Medulla oblongata (tissue), 1 donor: ENCODE results near the gene SGK2.

ENCODE experiments used
- DNase-seq: peaks from one replicate; pipeline ENCODE4 v3.0.0-alpha.2; 2015; ENCODE audit errors: extremely low spot score

The SGK2 gene

GRCh38 chr20:43558412-43559146 lies at the start of gene SGK2:
TSS of gene SGK2 (plus strand) at chr20:43559027. CDS start at chr20:43566496, 7,469 bp downstream.
- DNase-seq = peak; percentile 27

GRCh38 chr20:43511879-43512278 lies 46.9 kb upstream of the SGK2 start:
- no peak for DNase-seq

- no peak for DNase-seq
Observed at GRCh38 chr20:43513372-43513930, 45.4 kb upstream of the SGK2 start.

- peak; percentile 99 for DNase-seq
Observed at GRCh38 chr20:43513931-43514647, 44.7 kb upstream of the SGK2 start.

- DNase-seq = peak; percentile 10
Observed at GRCh38 chr20:43514648-43514999, 44.2 kb upstream of the SGK2 start.

- peak; percentile 66 for DNase-seq
Observed at GRCh38 chr20:43515628-43516027, 43.2 kb upstream of the SGK2 start.

- DNase-seq = no peak
Observed at GRCh38 chr20:43516251-43516824, 42.5 kb upstream of the SGK2 start.

GRCh38 chr20:43520074-43520630 lies 38.7 kb upstream of the SGK2 start:
- DNase-seq = no peak

GRCh38 chr20:43525021-43525420 lies 33.8 kb upstream of the SGK2 start:
- no peak for DNase-seq

GRCh38 chr20:43528258-43528875 lies 30.5 kb upstream of the SGK2 start:
- DNase-seq = no peak

GRCh38 chr20:43529051-43529450 lies 29.8 kb upstream of the SGK2 start:
- no peak for DNase-seq

- no peak for DNase-seq
Observed at GRCh38 chr20:43529457-43530153, 29.2 kb upstream of the SGK2 start.

- peak; percentile 15 for DNase-seq
Observed at GRCh38 chr20:43530321-43531090, 28.3 kb upstream of the SGK2 start.

- no peak for DNase-seq
Observed at GRCh38 chr20:43531091-43531443, 27.8 kb upstream of the SGK2 start.

GRCh38 chr20:43532416-43533055 lies 26.3 kb upstream of the SGK2 start:
- DNase-seq = no peak

GRCh38 chr20:43533060-43533459 lies 25.8 kb upstream of the SGK2 start:
- DNase-seq = no peak

GRCh38 chr20:43534016-43534415 lies 24.8 kb upstream of the SGK2 start:
- DNase-seq = no peak

- no peak for DNase-seq
Observed at GRCh38 chr20:43534791-43535350, 24.0 kb upstream of the SGK2 start.

- DNase-seq = no peak
Observed at GRCh38 chr20:43535370-43536004, 23.3 kb upstream of the SGK2 start.
